Uterus (tissue), 2 donors: ENCODE measurements around the gene CFAP97D1.
A peak's percentile ranks its signal among the peaks of the same experiment; 100 is the strongest.

ENCODE experiments used
- POLR2A ChIP-seq, 2 donors: fragments of 450-650 bp; IDR thresholded peaks; one replicate each; pipeline ENCODE4 v1.6.1; 2016; ENCODE audit warnings: antibody characterized with exemption in 2 of 2, mild to moderate bottlenecking in 1 of 2, moderate library complexity in 1 of 2
- TF ChIP-seq, protein P1 (sequence below), 4 experiments: fragments of 200-600 bp in 2 of 4; fragments of 450-650 bp in 2 of 4; sonication (generic) in 2 of 4; IDR thresholded peaks; one replicate each; pipeline ENCODE4 v1.5.1; 2016 to 2019; ENCODE audit warnings: antibody characterized with exemption in 4 of 4, mild to moderate bottlenecking in 2 of 4, moderate library complexity in 1 of 4

DNA sequence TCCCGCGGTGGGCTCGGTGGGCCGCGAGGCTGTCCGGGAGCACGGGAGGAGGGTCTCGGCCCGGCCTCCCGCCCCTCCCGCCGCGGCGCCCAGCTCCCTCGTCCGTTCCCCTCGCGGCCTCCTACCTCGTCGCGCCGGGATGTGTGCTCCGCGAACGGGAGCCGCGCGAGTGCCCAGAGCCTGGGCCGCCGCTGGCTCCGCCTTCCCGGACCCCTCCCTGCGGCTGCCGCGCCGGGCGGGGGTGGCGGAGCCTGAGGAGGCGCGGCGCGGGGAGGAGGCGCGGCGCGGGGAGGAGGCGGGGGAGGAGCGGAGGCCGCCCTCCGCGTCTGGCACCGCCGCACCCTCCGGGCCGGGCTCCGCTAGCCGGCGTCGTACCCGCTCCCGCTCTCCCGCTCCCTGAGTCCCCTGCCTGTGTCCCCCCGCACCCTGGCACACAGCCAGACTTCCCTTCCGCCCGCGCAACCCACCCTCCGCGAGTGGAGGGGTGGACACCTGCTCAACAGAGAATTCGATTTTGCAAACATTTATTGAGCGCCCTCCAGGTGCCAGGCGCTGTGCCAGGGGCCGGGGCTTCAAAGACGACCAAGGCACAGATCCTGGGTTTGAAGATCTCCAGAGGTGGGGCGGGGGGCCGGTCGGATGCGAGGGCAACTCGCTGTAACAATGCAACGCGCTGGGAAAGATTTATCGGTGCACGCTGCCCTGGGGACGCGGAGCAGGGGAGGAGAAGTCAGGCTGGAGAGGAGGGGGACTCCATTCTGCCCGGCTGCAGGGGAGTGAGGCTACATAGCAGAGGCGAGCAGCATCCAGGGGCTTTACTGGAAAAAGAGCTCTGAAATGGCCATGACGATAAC lies 53.0 kb downstream of the CFAP97D1 start, which contains the start of gene MPP3:
- TF ChIP-seq POLR2A (IDR thresholded peaks at IDR 0.05): peak; percentile 29 to 69
- TF ChIP-seq, protein P1, sequence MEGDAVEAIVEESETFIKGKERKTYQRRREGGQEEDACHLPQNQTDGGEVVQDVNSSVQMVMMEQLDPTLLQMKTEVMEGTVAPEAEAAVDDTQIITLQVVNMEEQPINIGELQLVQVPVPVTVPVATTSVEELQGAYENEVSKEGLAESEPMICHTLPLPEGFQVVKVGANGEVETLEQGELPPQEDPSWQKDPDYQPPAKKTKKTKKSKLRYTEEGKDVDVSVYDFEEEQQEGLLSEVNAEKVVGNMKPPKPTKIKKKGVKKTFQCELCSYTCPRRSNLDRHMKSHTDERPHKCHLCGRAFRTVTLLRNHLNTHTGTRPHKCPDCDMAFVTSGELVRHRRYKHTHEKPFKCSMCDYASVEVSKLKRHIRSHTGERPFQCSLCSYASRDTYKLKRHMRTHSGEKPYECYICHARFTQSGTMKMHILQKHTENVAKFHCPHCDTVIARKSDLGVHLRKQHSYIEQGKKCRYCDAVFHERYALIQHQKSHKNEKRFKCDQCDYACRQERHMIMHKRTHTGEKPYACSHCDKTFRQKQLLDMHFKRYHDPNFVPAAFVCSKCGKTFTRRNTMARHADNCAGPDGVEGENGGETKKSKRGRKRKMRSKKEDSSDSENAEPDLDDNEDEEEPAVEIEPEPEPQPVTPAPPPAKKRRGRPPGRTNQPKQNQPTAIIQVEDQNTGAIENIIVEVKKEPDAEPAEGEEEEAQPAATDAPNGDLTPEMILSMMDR (IDR thresholded peaks at IDR 0.05): no peak
